ENCODE results near the gene PAPPA2. TPM values are rescaled to one million over a fixed set of nuclear protein-coding genes. Genes with fewer than 3 reads are reported as not detected.

The PAPPA2 gene
- total and polyA plus RNA-seq, 12 donors, result 0.03 to 0.87 (median 0.10) TPM; not detected in 1

GRCh38 chr1:176479971-176480370, 17.0 kb downstream of the PAPPA2 start:
- no peaks in the 10 kb centered on the region for H3K4me1 ChIP-seq (replicated peaks in 1 of 2)
- 13 to 43% (median 31%) methylated on average over 5 to 7 of the region's 7 CpGs for WGBS, 4 donors
- H3K9me3 ChIP-seq (replicated peaks in 1 of 3), result no peaks in the 10 kb centered on the region
- intact Hi-C loops (cut with DNase I), result no loop called here
- no peak overlapping the region for H3K27ac ChIP-seq
- no peak for DNase-seq
- no peak for TF ChIP-seq POLR2A (IDR thresholded peaks at IDR 0.05)
- no peak for TF ChIP-seq CTCF (IDR thresholded peaks at IDR 0.05)
- no peak overlapping the region for H3K4me3 ChIP-seq
- no peaks in the 10 kb centered on the region for H3K27me3 ChIP-seq
- H3K36me3 ChIP-seq (replicated peaks in 1 of 2), result no peaks in the 10 kb centered on the region

GRCh38 chr1:176480750-176481149, 17.8 kb downstream of the PAPPA2 start:
- Histone ChIP-seq H3K27me3 (no peaks in the 10 kb centered on the region), H3K27ac (no peak overlapping the region), H3K9me3 (replicated peaks in 1 of 3) (no peaks in the 10 kb centered on the region), H3K4me1 (replicated peaks in 1 of 2) (no peaks in the 10 kb centered on the region), H3K36me3 (replicated peaks in 1 of 2) (no peaks in the 10 kb centered on the region), H3K4me3 (no peak overlapping the region)
- intact Hi-C loops (cut with DNase I), result no loop called here
- DNase-seq, result no peak
- 69 to 82% (median 73%) methylated on average over 9 of the region's 9 CpGs for WGBS, 4 donors
- TF ChIP-seq CTCF (IDR thresholded peaks at IDR 0.05), result no peak
- no peak for TF ChIP-seq POLR2A (IDR thresholded peaks at IDR 0.05)

GRCh38 chr1:176485083-176485482, 22.1 kb downstream of the PAPPA2 start:
- no peak overlapping the region for H3K4me3 ChIP-seq
- DNase-seq, result no peak
- intact Hi-C loops (cut with DNase I), result no loop called here
- no peaks in the 10 kb centered on the region for H3K4me1 ChIP-seq (replicated peaks in 1 of 2)
- no peaks in the 10 kb centered on the region for H3K36me3 ChIP-seq (replicated peaks in 1 of 2)
- TF ChIP-seq CTCF (IDR thresholded peaks at IDR 0.05) (no peak), POLR2A (IDR thresholded peaks at IDR 0.05) (no peak)
- H3K27ac ChIP-seq, result no peak overlapping the region
- no peaks in the 10 kb centered on the region for H3K9me3 ChIP-seq (replicated peaks in 1 of 3)
- no peaks in the 10 kb centered on the region for H3K27me3 ChIP-seq
- WGBS, 4 donors, result 30 to 38% (median 34%) methylated on average over 1 of the region's 1 CpG

GRCh38 chr1:176494436-176494835, 31.5 kb downstream of the PAPPA2 start:
- Histone ChIP-seq H3K36me3 (replicated peaks in 1 of 2) (no peaks in the 10 kb centered on the region), H3K4me1 (replicated peaks in 1 of 2) (no peaks in the 10 kb centered on the region), H3K27me3 (no peaks in the 10 kb centered on the region), H3K9me3 (replicated peaks in 1 of 3) (no peaks in the 10 kb centered on the region), H3K27ac (no peak overlapping the region), H3K4me3 (no peak overlapping the region)
- DNase-seq, result no peak
- TF ChIP-seq CTCF (IDR thresholded peaks at IDR 0.05), result no peak
- no peak for TF ChIP-seq POLR2A (IDR thresholded peaks at IDR 0.05)
- 52 to 77% (median 60%) methylated on average over 4 to 5 of the region's 5 CpGs for WGBS, 4 donors
- intact Hi-C loops (cut with DNase I), result no loop called here
